Activated gamma-delta T cell (primary cell): Measurements from ENCODE around the gene NCAM1.

Experiments
- DNase-seq: peaks from one replicate; lab custom pipeline; 2025; lab: John Stamatoyannopoulos, UW

NCAM1 gene

DNA sequence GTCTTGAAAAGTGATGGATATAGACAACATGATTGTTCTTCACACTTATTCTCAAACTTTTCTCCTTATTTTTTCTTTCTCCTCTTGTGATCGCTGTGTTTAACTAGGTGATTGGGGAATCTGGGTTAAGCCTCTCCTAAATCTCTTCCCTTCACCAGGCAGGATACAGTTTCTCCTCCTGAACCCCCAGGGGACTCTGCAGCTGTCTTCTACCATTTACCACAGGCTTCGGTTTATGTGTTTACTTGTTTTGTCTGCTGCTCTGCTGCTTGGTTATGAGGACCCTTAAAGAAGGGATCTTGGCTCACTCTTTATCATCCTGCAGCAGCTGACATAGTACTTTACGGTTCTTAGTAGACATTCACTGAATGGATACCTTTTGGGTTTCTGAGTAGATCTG, 124.2 kb downstream of the NCAM1 start:
- no peak for DNase-seq

GRCh38 chr11:113087706-113088105, 126.5 kb downstream of the NCAM1 start:
- DNase-seq = no peak

GRCh38 chr11:113090716-113091480, 129.7 kb downstream of the NCAM1 start:
- DNase-seq = no peak

DNA sequence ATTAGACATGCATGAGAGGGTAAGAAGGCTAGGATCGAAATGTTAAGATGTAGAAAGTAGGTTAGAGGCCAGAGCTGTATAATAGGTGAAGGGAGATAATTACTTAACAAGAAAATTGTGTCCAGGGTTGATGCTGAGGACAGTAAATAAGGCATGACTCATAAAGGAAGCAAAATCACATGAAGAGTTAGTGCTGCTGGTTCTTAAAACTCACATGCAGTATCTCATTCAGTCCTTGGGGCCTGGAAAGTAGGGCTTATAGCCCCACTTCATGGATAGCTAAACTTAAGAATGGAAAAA, 130.2 kb downstream of the NCAM1 start:
- no peak for DNase-seq

- no peak for DNase-seq
Measured at GRCh38 chr11:113096648-113097047, 135.4 kb downstream of the NCAM1 start.

- DNase-seq = no peak
Measured at GRCh38 chr11:113103932-113104690, 142.9 kb downstream of the NCAM1 start.

DNA sequence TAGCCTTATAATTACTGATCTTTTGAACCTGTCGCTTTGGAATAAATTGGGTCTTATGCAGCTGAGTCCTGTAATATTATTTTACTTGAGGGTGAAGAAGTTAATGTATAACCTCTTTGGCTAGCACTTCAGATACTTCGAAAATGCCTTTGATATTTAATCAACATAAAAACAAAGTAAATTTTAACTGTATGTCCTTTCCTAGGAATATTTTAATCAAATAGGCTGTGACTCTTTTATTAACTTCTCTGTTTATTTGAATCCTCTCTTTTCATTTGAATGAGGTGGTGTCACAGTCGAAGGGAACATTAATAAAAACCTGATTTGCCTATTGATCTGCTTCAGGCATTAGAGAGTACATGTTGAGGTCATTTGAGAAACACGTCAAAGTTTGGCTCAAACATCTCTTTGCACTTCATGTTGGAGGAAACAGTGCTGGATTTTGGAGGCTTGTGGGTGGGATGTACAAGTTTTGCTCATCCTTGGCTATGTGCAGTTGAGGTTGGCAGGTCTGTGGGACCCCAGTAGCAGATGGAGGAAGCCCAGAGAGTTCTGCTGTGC, 143.6 kb downstream of the NCAM1 start:
- no peak for DNase-seq

GRCh38 chr11:113105592-113105991, 144.4 kb downstream of the NCAM1 start:
- DNase-seq = no peak

- DNase-seq = no peak
Measured at GRCh38 chr11:113106507-113106906, 145.3 kb downstream of the NCAM1 start.

DNA sequence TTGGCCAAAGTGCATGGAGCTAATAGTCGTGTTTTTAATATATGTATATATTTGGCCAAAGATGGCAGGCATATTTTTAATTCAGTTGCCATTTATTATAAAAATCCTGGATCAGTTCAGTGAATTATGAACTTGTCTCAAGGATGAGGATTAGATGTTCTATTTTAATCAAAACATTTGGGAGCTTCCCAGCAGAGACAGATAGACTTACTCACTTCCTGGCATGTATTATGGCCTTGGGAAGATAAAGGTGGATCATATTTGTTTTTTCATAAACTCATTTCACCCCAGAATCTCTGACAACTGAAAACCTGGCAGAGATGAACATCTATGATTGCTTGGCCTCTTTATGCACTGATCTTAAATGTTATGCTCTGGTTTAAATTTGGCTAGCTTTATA, 148.8 kb downstream of the NCAM1 start:
- DNase-seq = no peak

DNA sequence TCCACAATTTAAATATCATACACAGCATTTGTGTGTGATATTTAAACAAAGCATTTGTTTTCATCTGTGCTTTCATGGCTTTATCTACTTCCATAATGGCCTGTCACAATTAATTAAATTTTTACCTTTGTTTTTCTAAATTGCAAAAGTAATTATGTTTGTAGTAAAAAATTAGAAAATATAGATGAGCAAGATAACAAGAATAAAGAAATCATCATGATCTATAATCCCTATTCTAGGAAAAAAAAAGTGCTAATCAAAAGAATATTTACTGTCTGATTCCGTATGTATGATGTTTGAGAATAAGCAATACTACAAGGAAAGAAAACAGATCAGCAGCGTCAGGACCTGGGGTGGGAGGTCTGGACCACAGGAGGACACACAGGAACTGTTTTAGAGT, 149.9 kb downstream of the NCAM1 start:
- DNase-seq = no peak

- no peak for DNase-seq
Measured at GRCh38 chr11:113112307-113112706, 151.1 kb downstream of the NCAM1 start.

- DNase-seq = no peak
Measured at GRCh38 chr11:113113801-113114704, 152.8 kb downstream of the NCAM1 start.

DNA sequence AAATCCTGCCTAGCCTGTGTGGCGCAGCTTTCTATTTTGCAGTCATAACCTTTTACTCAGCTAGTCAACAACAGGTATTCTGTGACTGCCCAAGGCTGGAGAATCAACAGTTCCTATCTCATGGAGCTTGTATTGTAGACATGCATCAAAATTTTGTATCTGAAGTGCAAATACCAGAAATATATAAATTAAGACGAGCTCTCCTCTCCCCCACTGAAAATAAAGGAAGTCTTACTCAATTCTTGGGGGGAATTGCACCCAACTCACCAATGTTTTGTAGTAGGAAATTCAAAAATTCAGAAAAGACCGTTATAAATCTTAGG, 153.4 kb downstream of the NCAM1 start:
- DNase-seq = no peak

GRCh38 chr11:113118104-113118503, 156.9 kb downstream of the NCAM1 start:
- no peak for DNase-seq

- no peak for DNase-seq
Measured at GRCh38 chr11:113119074-113119473, 157.9 kb downstream of the NCAM1 start.

GRCh38 chr11:113119966-113120736, 158.9 kb downstream of the NCAM1 start:
- no peak for DNase-seq

DNA sequence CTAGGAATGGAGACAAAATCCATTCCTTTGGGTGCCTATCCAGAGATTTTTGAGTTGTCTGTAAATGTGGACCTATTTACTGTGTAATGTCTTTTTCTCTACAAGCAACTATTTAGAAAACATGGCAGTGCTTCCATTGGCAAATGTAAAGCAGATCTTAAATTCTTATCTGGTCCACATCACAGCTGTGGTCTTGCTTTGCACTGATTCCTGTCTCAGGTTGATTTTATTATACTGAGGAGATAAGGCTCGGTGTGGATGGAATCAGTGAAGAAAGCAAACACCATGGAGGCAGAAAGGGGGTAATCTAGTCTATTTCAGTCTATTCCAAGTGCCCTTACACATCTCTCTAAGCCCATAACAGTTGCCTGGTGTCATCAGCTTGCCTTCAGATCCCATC, 160.5 kb downstream of the NCAM1 start:
- no peak for DNase-seq

DNA sequence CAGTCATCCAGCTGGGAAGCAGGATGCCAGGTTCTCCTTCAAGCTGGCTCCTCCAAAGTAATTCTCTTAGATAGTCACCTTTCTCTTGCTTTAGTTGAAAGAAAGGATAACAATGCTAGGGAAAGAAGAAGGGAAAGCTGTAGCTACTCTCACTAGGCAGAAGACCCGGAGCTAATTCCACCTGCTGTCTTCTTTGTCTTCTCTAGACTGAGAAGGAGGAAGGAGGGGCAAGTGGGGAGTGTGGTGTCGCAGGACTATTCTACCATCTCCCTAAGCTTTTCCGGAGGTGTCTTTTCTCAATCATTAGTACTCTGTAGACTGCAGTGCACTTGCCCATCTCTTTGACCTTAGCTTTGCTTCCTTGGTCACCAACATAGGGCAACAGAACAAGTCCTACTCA, 162.8 kb downstream of the NCAM1 start:
- no peak for DNase-seq

GRCh38 chr11:113124578-113124977, 163.4 kb downstream of the NCAM1 start:
- DNase-seq = no peak

GRCh38 chr11:113129261-113129992, 168.2 kb downstream of the NCAM1 start:
- DNase-seq = no peak
